Liver (tissue), 9 donors: ENCODE data around the gene SLC10A3. TPM values are rescaled to one million over a fixed set of nuclear protein-coding genes. Genes with fewer than 3 reads are reported as not detected.

Experiments used
- DNase-seq: peaks from one replicate; pipeline ENCODE4 v3.0.0-alpha.2; 2017; ENCODE audit warnings: low spot score
- H3K27ac ChIP-seq, 2 donors: one replicate each; pipeline ENCODE4 v1.7.0; 2013; ENCODE audit warnings: inconsistent platforms in 2 of 2, low read length in 2 of 2, control low read depth in 1 of 2, low read depth in 1 of 2, mild to moderate bottlenecking in 1 of 2
- H3K27me3 ChIP-seq, 4 donors: one replicate each; pipeline versions ENCODE4 v1.6.1 to v1.7.0; 2013; ENCODE audit warnings: low read length in 3 of 4, inconsistent platforms in 1 of 4, mild to moderate bottlenecking in 1 of 4, moderate library complexity in 1 of 4; ENCODE audit not compliant: control insufficient read depth in 4 of 4, insufficient read depth in 4 of 4
- H3K36me3 ChIP-seq, 4 donors: one replicate each; pipeline versions ENCODE4 v1.6.1 to v1.7.0; 2013; ENCODE audit warnings: low read length in 3 of 4, mild to moderate bottlenecking in 3 of 4, low read depth in 1 of 4, moderate library complexity in 1 of 4; ENCODE audit not compliant: control insufficient read depth in 4 of 4, insufficient read depth in 3 of 4
- H3K4me1 ChIP-seq, 4 donors: one replicate each; pipeline versions ENCODE4 v1.6.1 to v1.7.0; 2013; ENCODE audit warnings: low read length in 3 of 4, mild to moderate bottlenecking in 3 of 4, moderate library complexity in 1 of 4; ENCODE audit not compliant: control insufficient read depth in 4 of 4, insufficient read depth in 4 of 4
- H3K4me3 ChIP-seq, 3 donors: one replicate each; pipeline versions ENCODE4 v1.6.1 to v1.7.0; 2013; ENCODE audit warnings: low read length in 3 of 3, control low read depth in 1 of 3, low read depth in 1 of 3, mild to moderate bottlenecking in 1 of 3
- H3K9ac ChIP-seq, 2 donors: one replicate each; pipeline ENCODE4 v1.7.0; 2013; ENCODE audit warnings: low read length in 2 of 2, mild to moderate bottlenecking in 2 of 2, moderate library complexity in 2 of 2, control low read depth in 1 of 2, low read depth in 1 of 2
- H3K9me3 ChIP-seq, 4 donors: one replicate each; pipeline versions ENCODE4 v1.6.1 to v1.7.0; 2013; ENCODE audit warnings: low read length in 3 of 4; ENCODE audit not compliant: control insufficient read depth in 4 of 4
- ATF3 ChIP-seq: IDR thresholded peaks from 2 replicates; pipeline ENCODE4 v1.6.1; 2016; ENCODE audit warnings: antibody characterized with exemption
- CTCF ChIP-seq: fragments of 150-350 bp; IDR thresholded peaks from 2 replicates; pipeline ENCODE4 v1.5.1; 2017; ENCODE audit warnings: improper control_type of control experiment, low read depth, low read length; ENCODE audit not compliant: missing input control
- EGR1 ChIP-seq, 2 donors: IDR thresholded peaks; 2 replicates each; pipeline ENCODE4 v1.6.1; 2016 to 2018; ENCODE audit warnings: antibody characterized with exemption in 2 of 2, low read depth in 2 of 2
- FOXA1 ChIP-seq: IDR thresholded peaks from 2 replicates; pipeline ENCODE4 v1.6.1; 2016; ENCODE audit warnings: antibody characterized with exemption
- FOXA2 ChIP-seq: IDR thresholded peaks from 2 replicates; pipeline ENCODE4 v1.6.1; 2016; ENCODE audit warnings: antibody characterized with exemption
- GABPA ChIP-seq, 2 donors: IDR thresholded peaks in 1 of 2; conservative IDR thresholded peaks in 1 of 2; 2 replicates each; pipeline ENCODE4 v1.6.1; 2016; ENCODE audit warnings: antibody characterized with exemption in 2 of 2, mild to moderate bottlenecking in 1 of 2, moderate library complexity in 1 of 2
- HNF4A ChIP-seq, 2 donors: conservative IDR thresholded peaks; 2 replicates each; pipeline ENCODE4 v1.6.1; 2016; ENCODE audit warnings: antibody characterized with exemption in 2 of 2, mild to moderate bottlenecking in 2 of 2
- HNF4G ChIP-seq: IDR thresholded peaks from 2 replicates; pipeline ENCODE4 v1.6.1; 2016; ENCODE audit warnings: antibody characterized with exemption
- JUND ChIP-seq, 2 donors: IDR thresholded peaks; 2 replicates each; pipeline ENCODE4 v1.6.1; 2016; ENCODE audit warnings: antibody characterized with exemption in 2 of 2
- NR2F2 ChIP-seq: IDR thresholded peaks from 2 replicates; pipeline ENCODE4 v1.6.1; 2016; ENCODE audit warnings: antibody characterized with exemption
- RAD21 ChIP-seq, 2 donors: IDR thresholded peaks; 2 replicates each; pipeline ENCODE4 v1.6.1; 2016; ENCODE audit warnings: antibody characterized with exemption in 2 of 2, mild to moderate bottlenecking in 2 of 2
- REST ChIP-seq: IDR thresholded peaks from 2 replicates; pipeline ENCODE4 v1.6.1; 2016; ENCODE audit warnings: antibody characterized with exemption, mild to moderate bottlenecking
- RXRA ChIP-seq, 2 donors: IDR thresholded peaks; 2 replicates each; pipeline ENCODE4 v1.6.1; 2017 to 2018; ENCODE audit warnings: antibody characterized with exemption in 2 of 2, mild to moderate bottlenecking in 1 of 2
- SP1 ChIP-seq: IDR thresholded peaks from 2 replicates; pipeline ENCODE4 v1.6.1; 2018; ENCODE audit warnings: antibody characterized with exemption, mild to moderate bottlenecking
- TAF1 ChIP-seq: conservative IDR thresholded peaks from 2 replicates; pipeline ENCODE4 v1.6.1; 2016; ENCODE audit warnings: antibody characterized with exemption, mild to moderate bottlenecking
- YY1 ChIP-seq: IDR thresholded peaks from 2 replicates; pipeline ENCODE4 v1.6.1; 2016; ENCODE audit warnings: antibody characterized with exemption, mild to moderate bottlenecking
- WGBS: extraction: QIAGEN DNeasy Blood & Tissue Kit; methylation state at CpG from one replicate; pipeline ENCODE4 v1.1.7; 2013; 5-methylcytosine and 5-hydroxymethylcytosine counted together
- polyA plus RNA-seq, 2 donors: library from polyadenylated mRNA; stranded (reverse) in 1 of 2; unstranded in 1 of 2; fragments of 200-250 nt in 1 of 2; fragments of >200 nt in 1 of 2; fragmentation: Nextera tagmentation in 1 of 2; extraction: Ambion mirVana in 1 of 2; gene quantifications; one replicate each; pipeline versions ENCODE4 v1.2.1 to v1.2.3, GENCODE V29; 2013 to 2015
- total RNA-seq, 2 donors: library from RNA; depleted of rRNA; stranded (reverse); fragments of >200 nt; gene quantifications; one replicate each; pipeline ENCODE4 v1.2.3, GENCODE V29; 2014
- TF ChIP-seq, protein P1 (sequence below): IDR thresholded peaks from 2 replicates; pipeline ENCODE4 v1.6.1; 2016; ENCODE audit warnings: antibody characterized with exemption
- TF ChIP-seq, protein P2 (sequence below): IDR thresholded peaks from 2 replicates; pipeline ENCODE4 v1.6.1; 2016; ENCODE audit warnings: antibody characterized with exemption
- donor health status: healthy.
- donor health status: healthy.
- donor health status: healthy.
- donor health status: healthy.
- donor health status: healthy.

Gene SLC10A3
- total and polyA plus RNA-seq, 4 donors: 3.2 to 5.6 (median 4.5) TPM

- TF ChIP-seq RAD21 (IDR thresholded peaks at IDR 0.05): no peak
- TF ChIP-seq SP1: peak; percentile 77
- TF ChIP-seq FOXA1: no peak
- TF ChIP-seq CTCF: no peak
- peak; percentile 14 for TF ChIP-seq NR2F2
- TF ChIP-seq FOXA2: no peak
- TF ChIP-seq, protein P1, sequence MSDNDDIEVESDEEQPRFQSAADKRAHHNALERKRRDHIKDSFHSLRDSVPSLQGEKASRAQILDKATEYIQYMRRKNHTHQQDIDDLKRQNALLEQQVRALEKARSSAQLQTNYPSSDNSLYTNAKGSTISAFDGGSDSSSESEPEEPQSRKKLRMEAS: peak; percentile 78
- no peak for TF ChIP-seq RXRA (IDR thresholded peaks at IDR 0.05)
- TF ChIP-seq HNF4A (conservative IDR thresholded peaks at IDR 0.05): no peak
- no peak for TF ChIP-seq ATF3
- TF ChIP-seq REST: no peak
- TF ChIP-seq HNF4G: no peak
- TF ChIP-seq JUND (IDR thresholded peaks at IDR 0.05): no peak
- peak in 1 of 2 donors; percentile 25 for TF ChIP-seq GABPA (IDR thresholded peaks at IDR 0.05 in 1 of 2, conservative IDR thresholded peaks at IDR 0.05 in 1 of 2)
- TF ChIP-seq TAF1: no peak
- TF ChIP-seq YY1: no peak
- no peak for TF ChIP-seq EGR1 (IDR thresholded peaks at IDR 0.05; ENCODE audit: low read depth in 2 of 2)
- TF ChIP-seq, protein P2, sequence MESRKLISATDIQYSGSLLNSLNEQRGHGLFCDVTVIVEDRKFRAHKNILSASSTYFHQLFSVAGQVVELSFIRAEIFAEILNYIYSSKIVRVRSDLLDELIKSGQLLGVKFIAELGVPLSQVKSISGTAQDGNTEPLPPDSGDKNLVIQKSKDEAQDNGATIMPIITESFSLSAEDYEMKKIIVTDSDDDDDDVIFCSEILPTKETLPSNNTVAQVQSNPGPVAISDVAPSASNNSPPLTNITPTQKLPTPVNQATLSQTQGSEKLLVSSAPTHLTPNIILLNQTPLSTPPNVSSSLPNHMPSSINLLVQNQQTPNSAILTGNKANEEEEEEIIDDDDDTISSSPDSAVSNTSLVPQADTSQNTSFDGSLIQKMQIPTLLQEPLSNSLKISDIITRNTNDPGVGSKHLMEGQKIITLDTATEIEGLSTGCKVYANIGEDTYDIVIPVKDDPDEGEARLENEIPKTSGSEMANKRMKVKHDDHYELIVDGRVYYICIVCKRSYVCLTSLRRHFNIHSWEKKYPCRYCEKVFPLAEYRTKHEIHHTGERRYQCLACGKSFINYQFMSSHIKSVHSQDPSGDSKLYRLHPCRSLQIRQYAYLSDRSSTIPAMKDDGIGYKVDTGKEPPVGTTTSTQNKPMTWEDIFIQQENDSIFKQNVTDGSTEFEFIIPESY: no peak
- H3K27ac ChIP-seq: peak within 1 kb of the TSS; percentile 76 to 91
- H3K4me3 ChIP-seq: peak within 1 kb of the TSS in 2 of 3 donors; percentile 30 to 45
- 4% methylated on average over 85 of the region's 85 CpGs for WGBS
- H3K9ac ChIP-seq: peak within 1 kb of the TSS in 1 of 2 donors; percentile 62
- H3K27me3 ChIP-seq: no peaks in the 10 kb centered on the region
- DNase-seq: peak; percentile 98
- no peaks in the 10 kb centered on the region for H3K9me3 ChIP-seq
- H3K36me3 ChIP-seq: no peaks in the 10 kb centered on the region
- H3K4me1 ChIP-seq: peaks cover 0 to 7% (median 3%) of the 10 kb centered on the region in 4 donors
These were observed 11.5 kb downstream of the SLC10A3 start, which contains the start of gene LAGE3 for GRCh38 chrX:154478728-154479622. TSS of gene LAGE3 (minus strand) at chrX:154479281. CDS start at chrX:154478915, 366 bp downstream.
